GM21526 (cell line): ENCODE data around the gene SOX8.
"Not testable (repeated sequence)": the region's sequence is repeated elsewhere in the genome, so short reads cannot be mapped to it uniquely, and the experiment has no call there.

Source experiments
- ATAC-seq: cut with Tn5 transposase; IDR thresholded peaks from one replicate; pipeline ENCODE4 v1.9.1; 2021; ENCODE audit warnings: moderate library complexity; ENCODE audit not compliant: unreplicated experiment, low FRiP score

The SOX8 gene

DNA sequence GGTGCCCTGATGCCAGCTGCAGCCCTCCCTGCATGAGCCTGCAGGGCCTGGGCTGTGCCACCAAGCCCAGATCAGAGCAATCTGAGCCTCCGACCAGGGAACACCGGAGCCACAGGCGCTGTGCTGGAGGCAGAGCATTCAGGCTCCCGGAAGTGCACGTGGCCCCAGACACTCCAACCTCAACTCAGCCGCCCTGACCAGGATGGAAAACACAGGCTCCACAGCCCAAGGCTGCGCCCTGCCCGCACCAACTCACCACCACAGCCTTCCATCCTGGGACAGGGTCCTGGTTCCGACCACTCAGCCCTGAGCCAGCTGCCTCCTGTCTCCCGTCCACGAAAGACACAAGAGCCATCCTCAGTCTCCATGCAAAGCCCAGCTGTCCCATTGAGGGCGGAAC, 29.2 kb upstream of the SOX8 start:
- ATAC-seq, result no peak

DNA sequence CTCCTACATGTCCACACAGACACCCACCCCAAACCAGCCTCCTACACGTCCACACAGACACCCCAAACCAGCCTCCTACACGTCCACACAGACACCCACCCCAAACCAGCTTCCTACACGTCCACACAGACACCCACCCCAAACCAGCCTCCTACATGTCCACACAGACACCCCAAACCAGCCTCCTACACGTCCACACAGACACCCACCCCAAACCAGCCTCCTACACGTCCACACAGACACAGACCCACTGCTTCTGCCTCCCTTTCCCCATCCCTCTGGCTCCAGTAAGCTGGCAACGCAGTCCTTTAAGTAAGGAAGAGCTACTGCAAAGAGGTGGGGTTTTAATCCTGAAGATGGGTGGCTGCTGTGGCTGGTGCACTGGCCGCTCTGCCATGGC, 27.8 kb upstream of the SOX8 start:
- not testable (repeated sequence) for ATAC-seq

DNA sequence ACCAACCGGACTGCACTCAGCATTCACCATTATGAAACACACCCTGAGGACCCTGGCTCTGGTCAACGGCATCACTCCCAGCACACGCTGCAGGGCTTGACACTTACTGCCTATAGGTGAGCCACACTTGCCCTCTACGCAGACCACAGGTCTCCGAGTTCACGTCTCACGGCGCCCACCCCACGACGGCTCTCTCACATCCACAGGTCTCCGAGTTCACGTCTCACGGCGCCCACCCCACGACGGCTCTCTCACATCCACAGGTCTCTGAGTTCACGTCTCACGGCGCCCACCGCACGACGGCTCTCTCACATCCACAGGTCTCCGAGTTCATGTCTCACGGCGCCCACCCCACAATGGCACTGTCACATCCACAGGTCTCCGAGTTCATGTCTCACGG, 25.8 kb upstream of the SOX8 start:
- ATAC-seq, result not testable (repeated sequence)

DNA sequence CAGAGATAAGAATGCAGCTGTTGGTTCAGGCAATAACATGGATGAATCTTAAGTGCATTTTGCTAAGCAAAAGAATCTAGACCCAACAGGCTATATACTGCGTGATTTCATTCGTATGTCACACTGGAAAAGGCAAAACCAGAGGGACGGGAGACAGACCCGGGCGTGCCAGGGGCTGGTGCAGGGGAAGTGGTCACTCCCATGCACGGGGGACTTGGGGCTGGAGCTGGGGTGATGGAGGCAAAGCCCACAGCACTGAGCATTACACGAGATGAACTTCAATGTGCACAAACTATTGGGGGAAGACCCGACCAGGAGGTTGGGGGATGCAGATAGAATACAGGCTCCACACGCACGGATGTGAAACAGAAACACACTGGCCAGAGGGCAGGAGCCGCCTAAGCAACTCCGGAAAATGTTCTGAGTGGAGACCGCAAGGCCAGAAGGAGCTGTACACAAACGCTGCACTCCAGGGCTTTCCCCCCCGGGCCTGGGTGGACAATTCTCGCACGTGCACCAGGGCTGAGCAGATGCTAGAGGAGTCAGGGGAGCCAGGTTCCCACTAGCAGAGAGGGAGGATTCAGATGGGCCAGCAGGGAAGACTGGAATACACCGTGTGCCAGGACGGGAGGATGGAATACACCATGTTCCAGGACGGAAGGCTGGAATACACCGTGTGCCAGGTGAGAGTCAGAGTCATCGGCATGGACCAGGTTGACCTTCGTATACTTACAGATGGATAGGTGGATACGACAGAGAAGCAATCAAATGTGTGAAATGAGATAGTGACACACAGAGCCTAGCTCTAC, 22.1 kb upstream of the SOX8 start:
- ATAC-seq, result no peak

DNA sequence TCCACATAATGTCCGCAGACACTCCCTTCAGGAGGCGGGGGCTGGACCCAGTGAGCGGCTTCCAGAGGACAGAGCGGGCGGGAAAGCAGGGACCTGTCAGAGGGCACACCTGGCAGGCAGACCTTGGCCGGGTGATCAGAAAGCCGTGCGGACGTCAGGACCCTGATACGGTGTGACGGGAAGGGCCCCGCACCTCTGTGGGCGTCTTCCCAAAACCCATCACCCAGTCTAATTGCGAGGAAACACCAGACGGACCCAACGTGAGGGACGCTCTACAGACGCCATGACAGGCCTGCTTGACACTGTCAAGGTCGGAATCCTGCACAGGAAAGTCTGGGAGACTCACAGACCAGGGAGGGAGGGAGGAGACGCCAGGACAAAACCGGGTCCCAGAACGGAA, 19.2 kb upstream of the SOX8 start:
- no peak for ATAC-seq

DNA sequence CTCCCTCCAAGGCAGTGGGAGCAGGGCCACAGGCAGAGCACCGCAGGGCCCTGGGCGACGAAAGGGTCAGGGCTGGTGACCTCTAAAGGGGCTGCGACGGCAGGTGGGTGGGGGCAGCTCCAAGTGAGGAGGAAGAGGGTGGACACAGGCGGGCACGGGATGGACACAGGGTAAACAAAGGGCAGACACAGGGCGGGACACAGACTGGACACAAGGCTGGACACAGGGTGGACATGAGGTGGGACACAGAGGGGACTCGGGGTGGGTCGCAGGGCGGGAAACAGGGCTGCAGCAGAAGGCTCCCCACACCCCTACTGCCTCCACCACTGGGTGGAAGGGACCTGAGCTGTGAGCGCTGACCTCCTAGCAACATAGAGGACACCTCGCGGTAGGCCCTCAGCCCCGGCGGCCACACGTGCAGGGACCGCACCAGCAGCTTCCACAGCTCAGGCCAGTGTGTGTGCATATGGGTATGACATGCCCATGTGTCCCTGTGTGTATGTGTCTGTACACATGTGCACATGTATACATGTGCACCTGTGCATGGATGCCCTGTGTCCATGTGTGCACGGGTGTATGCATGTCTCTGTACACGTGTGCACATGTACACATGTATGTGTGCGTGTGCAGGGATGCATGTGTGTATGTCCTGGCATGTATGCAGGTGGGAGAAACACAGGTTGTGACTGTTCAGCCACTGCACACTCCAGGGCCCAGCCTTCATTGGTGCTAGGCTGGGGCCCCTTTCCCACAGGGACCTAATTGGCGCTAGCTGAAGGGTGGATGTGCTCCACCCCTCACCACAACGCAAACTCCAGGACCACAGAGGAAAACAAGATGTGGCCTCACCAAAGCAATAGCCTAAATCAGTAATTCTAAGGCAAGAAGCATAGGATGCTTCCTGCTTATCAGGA, 18.4 kb upstream of the SOX8 start:
- no peak for ATAC-seq

DNA sequence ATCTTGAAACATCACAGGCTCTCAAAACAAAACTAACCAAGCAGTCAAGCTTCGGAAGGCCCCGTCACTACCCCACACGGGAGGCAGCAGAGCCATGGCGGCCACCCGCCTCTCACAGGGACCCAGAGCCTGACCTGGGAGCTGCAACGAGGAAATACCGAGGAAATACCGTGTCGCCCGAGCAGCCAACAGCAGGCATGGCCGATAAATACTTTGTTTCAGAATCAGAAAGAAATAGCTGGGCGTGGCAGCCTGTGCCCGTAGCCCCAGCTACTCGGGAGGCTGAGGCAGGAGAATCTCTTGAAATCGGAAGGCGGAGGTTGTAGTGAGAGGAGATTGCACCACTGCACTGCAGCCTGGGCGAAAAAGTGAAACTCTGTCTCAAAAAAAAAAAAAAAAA, 17.7 kb upstream of the SOX8 start:
- no peak for ATAC-seq

DNA sequence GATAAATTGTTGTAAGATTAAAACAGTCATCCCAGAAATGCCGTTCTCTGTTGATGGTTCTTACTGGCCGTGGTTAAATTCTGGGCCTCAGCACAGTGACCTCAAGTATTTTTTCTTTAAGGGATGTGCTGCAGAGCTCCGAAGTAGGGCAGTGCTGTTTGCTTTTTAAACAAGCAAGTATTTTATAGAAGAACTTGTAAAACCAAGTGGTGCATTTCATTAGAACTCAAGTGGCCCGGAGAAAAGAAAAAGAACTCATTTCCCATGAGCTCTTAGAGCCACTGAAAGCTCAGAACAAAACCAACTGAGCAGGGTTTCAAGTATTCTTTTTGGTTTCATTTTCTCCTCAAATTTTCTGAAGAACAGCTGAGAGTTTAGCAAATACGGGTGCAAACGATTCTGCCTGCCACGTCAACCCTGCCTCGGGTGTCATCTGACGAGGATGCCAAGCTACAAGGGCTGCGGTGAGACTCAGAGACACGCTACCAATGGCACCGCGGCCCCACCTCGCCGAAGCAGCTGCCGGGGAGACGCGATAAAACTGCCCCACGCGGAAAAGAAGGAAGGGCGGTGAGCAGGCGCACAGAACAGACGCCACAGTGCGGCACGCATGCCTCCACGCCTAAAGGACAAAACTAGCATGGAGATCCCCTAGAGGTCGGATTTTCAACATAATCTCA, 17.1 kb upstream of the SOX8 start:
- no peak for ATAC-seq

DNA sequence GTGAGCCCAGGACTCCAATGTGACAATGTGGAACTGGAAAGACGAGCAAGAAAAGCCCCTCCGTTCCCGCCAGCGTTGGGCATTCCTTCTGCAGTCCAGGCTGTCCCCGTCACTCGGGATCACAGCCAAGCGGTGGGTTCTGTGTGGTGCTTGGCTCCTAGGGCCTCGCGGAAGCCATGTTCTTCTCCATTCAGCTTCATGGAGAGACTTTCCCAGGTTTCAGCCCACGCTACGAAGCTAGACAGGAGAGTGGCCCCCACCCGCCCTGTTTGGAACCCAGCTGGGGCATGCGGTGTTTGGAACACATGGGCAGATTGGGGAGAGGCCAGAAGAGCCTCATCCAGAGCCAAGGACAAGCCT, 16.6 kb upstream of the SOX8 start:
- ATAC-seq, result no peak

DNA sequence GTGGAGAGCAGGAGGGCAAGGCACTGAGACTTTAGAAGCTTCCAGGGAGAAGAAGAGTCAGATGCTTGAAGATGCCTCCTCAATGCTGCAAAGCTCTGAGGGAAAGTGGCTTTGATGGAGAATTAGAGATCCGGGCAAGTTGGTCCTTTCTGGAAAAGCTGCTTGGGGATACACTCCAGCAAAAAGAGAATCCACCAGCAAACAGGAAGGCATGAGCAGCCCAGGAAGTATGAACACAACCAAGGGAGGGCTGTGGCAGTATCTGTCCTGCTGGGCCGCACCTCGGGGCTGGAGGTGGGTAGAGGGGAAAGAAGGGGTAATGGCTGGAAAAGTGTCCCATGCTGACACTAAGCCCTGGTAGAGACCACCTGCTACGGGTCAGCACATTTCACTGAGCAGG, 16.1 kb upstream of the SOX8 start:
- ATAC-seq, result no peak

DNA sequence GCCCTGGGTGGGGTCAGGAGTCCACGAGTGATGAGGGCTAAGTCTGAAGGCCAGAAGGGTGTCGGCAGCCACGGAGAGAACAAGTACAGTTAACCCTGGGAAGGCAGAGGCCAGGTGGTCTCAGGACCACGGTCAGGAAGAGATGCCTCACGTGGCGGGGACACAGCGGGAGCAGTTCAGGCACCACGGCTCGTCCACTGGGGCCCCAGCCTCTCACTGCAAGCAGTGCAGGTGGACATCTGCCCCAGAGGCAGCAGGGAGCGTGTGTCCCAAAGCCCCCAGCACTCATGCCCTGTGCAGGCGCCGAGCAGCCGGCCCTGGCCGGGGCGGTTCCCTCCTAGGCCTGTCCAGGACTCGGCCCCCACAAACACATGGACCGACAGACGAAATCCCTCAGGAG, 15.5 kb upstream of the SOX8 start:
- no peak for ATAC-seq

DNA sequence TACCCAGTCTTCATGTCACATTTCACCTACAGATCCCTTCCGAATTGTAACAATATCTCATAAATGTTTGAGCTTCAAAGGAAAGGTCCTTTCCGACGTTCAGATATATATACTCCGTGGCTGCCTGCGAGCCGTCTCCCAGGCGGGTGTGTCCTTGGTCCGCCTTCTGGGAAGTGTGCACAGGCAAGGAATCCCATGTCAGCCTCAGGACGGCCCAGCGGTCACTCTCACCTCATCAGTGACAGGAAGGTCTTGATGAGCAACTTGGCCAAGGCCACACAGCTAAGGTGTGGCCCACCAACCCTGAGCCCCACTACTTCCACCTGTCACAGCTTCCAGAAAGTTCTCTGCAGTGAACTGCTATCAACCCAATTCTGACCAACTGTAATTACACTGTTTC, 15.1 kb upstream of the SOX8 start:
- no peak for ATAC-seq

DNA sequence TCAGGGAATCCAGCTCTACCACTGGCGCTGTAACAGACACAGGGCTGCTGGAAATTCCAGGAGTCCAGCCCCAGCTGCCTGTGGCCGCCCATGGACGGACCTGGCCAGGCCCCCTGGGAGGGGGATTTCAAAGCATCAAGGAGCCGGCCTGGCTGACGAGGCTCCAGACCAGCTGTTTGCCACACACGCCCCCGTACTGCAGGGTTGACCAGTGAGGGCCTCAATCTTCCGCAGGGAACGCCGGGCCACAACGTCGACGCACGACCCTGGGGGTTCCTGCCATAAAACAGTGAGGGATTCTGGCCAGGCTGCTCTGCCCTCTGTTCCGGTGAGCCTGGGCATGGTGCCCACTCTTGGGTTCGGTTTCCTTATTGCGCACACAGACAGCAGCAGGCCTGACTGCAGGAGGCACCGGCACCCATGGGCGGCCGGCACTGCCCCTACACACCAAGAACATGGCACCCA, 14.5 kb upstream of the SOX8 start:
- ATAC-seq, result no peak

DNA sequence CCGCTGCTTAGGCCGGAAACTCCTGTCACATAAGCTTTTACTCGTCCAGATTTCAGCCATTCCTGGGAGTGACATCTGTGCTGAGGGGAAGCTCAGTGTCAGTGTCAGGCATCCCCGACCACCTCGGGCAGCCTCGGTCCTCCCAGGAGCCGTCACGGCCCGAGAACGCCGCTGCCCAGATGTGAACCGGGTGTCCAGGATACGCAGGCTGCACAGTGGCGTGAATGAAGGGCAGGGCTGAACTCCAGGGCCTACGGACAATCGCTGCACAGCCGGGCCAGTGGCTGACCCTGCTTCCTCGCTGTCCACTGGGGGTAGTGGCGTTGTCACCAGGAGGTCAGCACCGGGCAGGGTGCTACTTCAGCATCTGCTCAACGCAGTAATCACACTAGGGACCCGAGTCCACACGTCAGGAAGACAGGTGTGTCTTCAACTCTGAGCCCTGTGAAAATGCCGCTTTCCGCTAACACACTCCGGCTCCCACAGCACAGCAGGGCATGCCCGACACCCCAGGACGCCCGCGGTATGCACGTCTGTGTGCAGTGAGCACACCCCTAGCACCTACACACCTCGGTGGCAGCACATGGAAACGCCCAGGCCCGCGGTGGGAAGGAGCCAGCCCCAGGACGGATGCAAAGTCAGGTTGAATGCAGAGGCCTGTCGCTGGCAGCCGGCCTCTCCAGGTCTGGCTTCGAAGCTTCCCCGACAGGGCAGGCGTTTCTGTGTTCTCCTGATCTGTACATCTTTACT, 13.8 kb upstream of the SOX8 start:
- no peak for ATAC-seq

DNA sequence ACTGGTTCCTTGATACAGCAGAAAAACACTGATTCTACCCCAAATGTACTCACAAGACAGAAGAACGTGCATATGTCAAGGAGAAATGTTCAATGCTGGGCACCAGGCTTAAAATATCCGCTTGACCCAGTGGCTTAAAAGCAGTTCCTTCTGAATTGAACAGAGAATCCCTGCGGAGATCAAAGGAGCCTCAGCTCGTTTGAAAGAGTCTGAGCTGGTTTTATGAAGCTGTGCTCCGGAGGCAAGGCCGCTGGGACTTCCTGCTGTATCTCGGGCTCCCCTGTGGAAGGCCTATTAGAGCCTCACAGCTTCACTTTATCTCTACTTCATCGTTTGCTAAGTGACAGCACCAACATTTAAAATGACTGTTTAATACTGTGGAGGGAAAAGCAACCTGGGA, 12.9 kb upstream of the SOX8 start:
- ATAC-seq, result no peak

DNA sequence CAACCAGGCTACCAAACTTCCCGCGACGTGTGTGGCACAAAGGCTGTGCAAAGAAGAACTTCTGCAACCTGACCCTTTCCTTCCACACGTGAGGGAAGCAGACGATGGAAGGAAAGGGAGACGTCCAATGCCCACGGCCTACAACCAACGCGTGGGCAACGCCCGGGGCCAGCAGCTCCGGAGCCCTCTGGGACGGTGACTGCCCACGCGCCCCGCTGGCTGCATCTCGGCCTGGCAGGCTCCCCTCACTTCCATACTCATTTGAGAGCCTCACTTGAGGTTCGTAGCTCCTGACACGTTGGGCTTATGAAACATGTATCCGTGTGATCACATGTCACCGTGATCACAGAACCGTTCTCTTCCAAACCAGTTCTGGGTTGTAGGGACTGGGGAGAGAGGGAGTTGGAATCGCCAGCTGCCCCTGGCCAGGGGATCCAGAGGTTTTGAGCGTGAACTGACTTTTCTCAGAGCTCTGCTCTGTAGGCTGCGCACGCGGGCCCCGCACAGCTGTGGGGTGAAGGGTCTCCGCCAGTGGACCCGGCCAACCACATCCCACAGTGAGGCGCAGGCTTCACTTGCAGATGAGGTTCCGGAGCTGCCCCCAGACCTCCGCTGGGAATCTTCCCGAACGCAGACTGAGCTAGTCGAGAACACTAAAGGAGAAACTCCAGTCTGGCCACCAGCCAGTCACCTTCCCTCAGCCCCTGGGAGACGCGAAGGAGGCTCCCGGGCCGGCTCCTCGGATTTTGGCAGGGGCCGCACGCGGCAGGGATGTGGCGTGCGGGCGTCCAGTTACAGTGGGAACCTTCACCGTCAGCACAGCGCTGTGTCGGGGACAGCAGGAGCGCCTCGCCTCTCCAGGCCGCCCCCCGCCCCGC, 11.8 kb upstream of the SOX8 start:
- ATAC-seq, result peak; percentile 9

DNA sequence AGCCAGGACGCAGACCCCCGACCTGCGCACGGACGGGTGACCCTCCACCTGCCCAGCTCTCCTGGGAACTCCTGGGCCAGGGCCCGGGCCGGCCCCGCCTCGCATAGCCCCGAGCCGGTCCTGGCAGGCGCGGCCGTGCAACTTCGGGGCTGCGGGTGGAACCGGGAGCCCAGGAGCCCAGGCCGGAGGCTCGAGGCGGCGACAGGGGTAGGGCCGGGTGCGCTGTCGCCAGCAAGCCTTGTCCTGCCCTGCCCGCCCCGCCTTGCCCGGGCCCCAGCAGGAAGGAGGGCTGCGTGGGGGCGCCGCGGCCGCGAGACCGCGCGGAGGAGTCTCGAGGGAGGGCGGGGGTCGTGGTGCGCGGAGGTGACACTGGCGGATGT, 11.2 kb upstream of the SOX8 start:
- ATAC-seq, result peak; percentile 15

DNA sequence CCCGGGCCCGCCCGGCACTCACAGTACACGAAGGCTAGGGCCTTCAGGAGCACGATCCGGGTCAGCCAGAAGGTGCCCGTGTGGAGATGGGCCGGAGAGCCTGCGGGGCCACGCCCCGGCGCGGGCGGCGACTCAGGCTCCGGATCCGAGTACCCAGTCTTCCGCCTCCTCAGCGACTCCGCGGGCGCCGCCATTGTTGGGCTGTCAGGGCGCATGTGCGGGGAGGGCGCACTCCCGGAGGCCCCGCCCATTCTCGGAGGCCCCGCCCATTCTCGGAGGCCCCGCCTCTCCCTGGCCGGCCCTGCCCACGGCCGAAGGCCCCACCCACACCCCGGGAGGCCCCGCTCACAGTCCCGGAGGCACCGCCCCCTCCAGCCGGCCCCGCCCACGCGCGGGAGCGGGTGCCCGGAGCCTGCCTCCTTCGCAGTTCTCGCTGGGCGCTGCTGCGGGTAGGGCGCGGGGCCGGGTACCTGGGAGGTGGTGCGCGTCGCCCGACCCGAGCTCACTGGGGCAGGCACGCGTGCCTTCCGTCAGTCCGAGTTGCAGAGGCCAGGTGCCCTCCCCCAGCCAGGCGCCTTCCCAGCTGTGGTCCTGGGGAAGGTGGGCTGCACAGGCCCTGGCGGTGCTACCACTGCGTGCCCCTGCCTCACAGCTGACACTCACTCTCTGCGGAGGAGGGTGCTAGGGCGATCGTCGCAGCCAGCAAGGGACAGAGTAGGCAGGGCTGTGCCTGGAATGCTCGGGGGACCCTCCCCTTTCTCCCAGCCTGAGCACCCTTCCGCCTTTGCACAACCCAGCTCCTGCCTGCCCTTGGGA, 10.6 kb upstream of the SOX8 start, which contains the start of gene LMF1:
TSS of gene LMF1 (minus strand) at position 219 of the 816 bp plus-strand sequence. CDS start at position 215, 4 bp downstream.
- peak; percentile 57 for ATAC-seq

DNA sequence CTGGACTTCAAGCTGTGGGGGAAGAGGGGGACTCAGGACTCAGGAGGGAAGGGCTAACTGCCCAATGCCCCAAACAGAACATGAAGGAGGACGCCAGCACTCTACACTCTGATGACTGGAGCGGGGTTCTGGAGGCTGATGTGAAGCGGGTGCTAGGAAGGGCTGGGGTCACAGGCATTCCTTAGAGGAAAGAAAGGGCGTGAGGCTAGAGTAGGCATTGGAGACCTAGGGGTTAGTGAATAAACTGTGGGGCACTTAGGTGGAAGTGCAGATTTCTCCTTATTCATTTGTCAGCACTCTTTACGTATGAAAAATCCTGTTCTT, 10.0 kb upstream of the SOX8 start:
- no peak for ATAC-seq
